ENCODE results near the gene MIR17HG.

MIR17HG gene

GRCh38 chr13:91401920-91402319 is 54.4 kb downstream of the MIR17HG start:
- Histone ChIP-seq H3K27ac (ENCODE audit: low read depth, low read length) (no peak overlapping the region), H4K20me1 (ENCODE audit: control insufficient read depth, insufficient read depth, low read depth, low read length) (no peaks in the 10 kb centered on the region), H3K4me1 (ENCODE audit: control insufficient read depth, low read length) (peaks cover 19% of the 10 kb centered on the region), H3K36me3 (ENCODE audit: control insufficient read depth, low read length) (no peaks in the 10 kb centered on the region), H3K9me3 (ENCODE audit: control insufficient read depth, insufficient read depth, low read length) (no peaks in the 10 kb centered on the region), H3K9me2 (replicated peaks; ENCODE audit: control insufficient read depth, low read length) (no peaks in the 10 kb centered on the region), H3K79me2 (ENCODE audit: control insufficient read depth, low read length) (no peaks in the 10 kb centered on the region), H3K4me3 (ENCODE audit: low read length) (no peak overlapping the region), H3K27me3 (ENCODE audit: control insufficient read depth, low read length) (peaks cover 31% of the 10 kb centered on the region), H3F3A (ENCODE audit: control insufficient read depth, insufficient read depth) (peaks cover 4% of the 10 kb centered on the region; the same call in 1 of the 2 replicates), H3K4me2 (ENCODE audit: low read length) (peak overlapping the region; percentile 29; the same call in 1 of the 2 replicates)
- TF ChIP-seq, protein P1, sequence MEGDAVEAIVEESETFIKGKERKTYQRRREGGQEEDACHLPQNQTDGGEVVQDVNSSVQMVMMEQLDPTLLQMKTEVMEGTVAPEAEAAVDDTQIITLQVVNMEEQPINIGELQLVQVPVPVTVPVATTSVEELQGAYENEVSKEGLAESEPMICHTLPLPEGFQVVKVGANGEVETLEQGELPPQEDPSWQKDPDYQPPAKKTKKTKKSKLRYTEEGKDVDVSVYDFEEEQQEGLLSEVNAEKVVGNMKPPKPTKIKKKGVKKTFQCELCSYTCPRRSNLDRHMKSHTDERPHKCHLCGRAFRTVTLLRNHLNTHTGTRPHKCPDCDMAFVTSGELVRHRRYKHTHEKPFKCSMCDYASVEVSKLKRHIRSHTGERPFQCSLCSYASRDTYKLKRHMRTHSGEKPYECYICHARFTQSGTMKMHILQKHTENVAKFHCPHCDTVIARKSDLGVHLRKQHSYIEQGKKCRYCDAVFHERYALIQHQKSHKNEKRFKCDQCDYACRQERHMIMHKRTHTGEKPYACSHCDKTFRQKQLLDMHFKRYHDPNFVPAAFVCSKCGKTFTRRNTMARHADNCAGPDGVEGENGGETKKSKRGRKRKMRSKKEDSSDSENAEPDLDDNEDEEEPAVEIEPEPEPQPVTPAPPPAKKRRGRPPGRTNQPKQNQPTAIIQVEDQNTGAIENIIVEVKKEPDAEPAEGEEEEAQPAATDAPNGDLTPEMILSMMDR (IDR thresholded peaks at IDR 0.05; ENCODE audit: low read depth, low read length, poor library complexity, severe bottlenecking): no peak
- no peak for TF ChIP-seq EZH2phosphoT487 (IDR thresholded peaks at IDR 0.05; ENCODE audit: borderline replicate concordance, low read length)

All from DOHH2 (cell line).